Ectodermal cell (in vitro differentiated cells): ENCODE results near the gene INTS4.
"Not testable (repeated sequence)": the region's sequence is repeated elsewhere in the genome, so short reads cannot be mapped to it uniquely, and the experiment has no call there.

Experiments
- H3K27ac ChIP-seq: 2 replicates; pipeline ENCODE4 v1.7.0; 2013; ENCODE audit warnings: mild to moderate bottlenecking, low read depth, low read length; ENCODE audit not compliant: insufficient read depth, poor library complexity, severe bottlenecking
- H3K27me3 ChIP-seq: 2 replicates; pipeline ENCODE4 v1.7.0; 2013; ENCODE audit warnings: mild to moderate bottlenecking, low read length; ENCODE audit not compliant: insufficient read depth, control insufficient read depth, poor library complexity, severe bottlenecking
- H3K36me3 ChIP-seq: one replicate; pipeline ENCODE4 v1.7.0; 2013; ENCODE audit warnings: low read length; ENCODE audit not compliant: control insufficient read depth, insufficient read depth
- H3K4me1 ChIP-seq: one replicate; pipeline ENCODE4 v1.7.0; 2013; ENCODE audit warnings: low read length; ENCODE audit not compliant: control insufficient read depth, insufficient read depth
- H3K4me3 ChIP-seq: 2 replicates; pipeline ENCODE4 v1.7.0; 2013; ENCODE audit warnings: low read depth, low read length, control low read depth; ENCODE audit not compliant: insufficient read depth
- H3K9me3 ChIP-seq: 2 replicates; pipeline ENCODE4 v1.7.0; 2013; ENCODE audit warnings: mild to moderate bottlenecking, low read length, moderate library complexity; ENCODE audit not compliant: control insufficient read depth
- WGBS, 2 experiments: methylation state at CpG; one replicate each; pipeline ENCODE4 v1.1.7; 2013; ENCODE audit warnings: missing lambda C conversion rate in 2 of 2; 5-methylcytosine and 5-hydroxymethylcytosine counted together

INTS4 gene

GRCh38 chr11:77861444-77861843 lies 133.0 kb downstream of the INTS4 start:
- H3K27me3 ChIP-seq, H3K36me3 ChIP-seq, H3K4me3 ChIP-seq, H3K4me1 ChIP-seq, H3K9me3 ChIP-seq, H3K27ac ChIP-seq: not testable (repeated sequence)
- 95 to 97% methylated on average over 10 of the region's 10 CpGs for WGBS, 2 experiments

DNA sequence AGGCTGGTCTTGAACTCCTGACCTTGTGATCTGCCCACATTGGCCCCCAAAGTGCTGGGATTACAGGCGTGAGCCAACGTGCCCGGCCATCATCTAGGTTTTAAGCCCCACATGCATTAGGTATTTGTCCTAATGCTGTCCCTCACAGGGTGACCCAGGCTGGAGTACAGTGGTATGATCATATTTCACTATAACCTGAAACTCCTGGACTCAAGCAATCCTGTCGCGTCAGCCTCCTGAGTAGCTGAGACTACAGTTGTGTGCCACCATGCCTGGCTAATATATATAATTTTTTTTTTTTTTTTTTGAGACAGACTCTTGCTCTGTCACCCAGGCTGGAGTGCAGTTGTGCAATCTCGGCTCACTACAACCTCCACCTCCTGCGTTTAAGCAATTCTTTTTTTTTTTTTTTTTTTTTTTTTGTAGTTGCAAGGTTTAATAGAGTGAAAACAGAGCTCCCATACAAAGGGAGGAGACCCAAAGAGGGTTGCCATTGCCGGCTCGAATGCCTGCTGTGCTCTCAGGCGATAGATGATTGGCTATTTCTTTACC lies 136.5 kb downstream of the INTS4 start:
- not testable (repeated sequence) for H3K4me1 ChIP-seq, H3K9me3 ChIP-seq, H3K4me3 ChIP-seq, H3K27me3 ChIP-seq, H3K27ac ChIP-seq
- 83 to 92% methylated on average over 8 to 9 of the region's 10 CpGs for WGBS, 2 experiments
- H3K36me3 ChIP-seq, result peaks cover 26% of the 10 kb centered on the region

GRCh38 chr11:77854838-77855237 lies 139.6 kb downstream of the INTS4 start:
- H3K36me3 ChIP-seq, result peaks cover 29% of the 10 kb centered on the region
- 94 to 100% methylated on average over 2 of the region's 2 CpGs for WGBS, 2 experiments
- H3K27me3 ChIP-seq, result no peaks in the 10 kb centered on the region
- no peaks in the 10 kb centered on the region for H3K4me1 ChIP-seq
- peaks cover 9% of the 10 kb centered on the region for H3K9me3 ChIP-seq
- H3K4me3 ChIP-seq, result no peak overlapping the region
- no peak overlapping the region for H3K27ac ChIP-seq

GRCh38 chr11:77851503-77851902 lies 143.0 kb downstream of the INTS4 start:
- Histone ChIP-seq H3K9me3 (peaks cover 9% of the 10 kb centered on the region), H3K36me3 (peaks cover 24% of the 10 kb centered on the region), H3K4me1 (no peaks in the 10 kb centered on the region), H3K27me3 (no peaks in the 10 kb centered on the region), H3K4me3 (no peak overlapping the region), H3K27ac (no peak overlapping the region)
- 81 to 100% methylated on average over 1 of the region's 1 CpG for WGBS, 2 experiments

GRCh38 chr11:77843700-77844099 lies 150.8 kb downstream of the INTS4 start:
- not testable (repeated sequence) for H3K4me1 ChIP-seq, H3K4me3 ChIP-seq, H3K27ac ChIP-seq, H3K27me3 ChIP-seq, H3K9me3 ChIP-seq
- WGBS, 2 experiments, result 89 to 90% methylated on average over 4 of the region's 5 CpGs
- peaks cover 12% of the 10 kb centered on the region for H3K36me3 ChIP-seq

GRCh38 chr11:77842441-77843121 lies 151.9 kb downstream of the INTS4 start:
- H3K9me3 ChIP-seq, result no peaks in the 10 kb centered on the region
- peaks cover 12% of the 10 kb centered on the region for H3K36me3 ChIP-seq
- no peak overlapping the region for H3K27ac ChIP-seq
- 88% methylated on average over 1 of the region's 1 CpG; no CpG with 5 or more reads in 1 of the 2 experiments for WGBS, 2 experiments
- no peaks in the 10 kb centered on the region for H3K27me3 ChIP-seq
- no peak overlapping the region for H3K4me3 ChIP-seq
- H3K4me1 ChIP-seq, result no peaks in the 10 kb centered on the region

DNA sequence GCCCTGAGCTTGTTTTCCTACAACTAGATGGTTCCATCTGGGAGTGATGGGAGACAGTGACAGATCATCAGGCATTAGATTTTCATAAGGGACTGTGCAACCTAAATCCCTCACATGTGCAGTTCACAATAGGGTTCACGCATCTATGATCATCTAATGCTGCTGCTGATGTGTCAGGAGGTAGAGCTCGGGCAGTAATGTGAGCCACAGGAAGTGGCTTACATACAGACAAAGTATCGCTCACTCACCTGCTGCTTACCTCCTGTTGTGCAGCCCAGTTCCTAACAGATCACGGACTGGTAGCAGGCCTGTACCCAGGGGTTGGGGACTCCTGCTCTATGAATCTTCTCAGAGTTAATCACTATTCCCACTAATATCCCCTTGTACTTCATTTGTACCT lies 161.2 kb downstream of the INTS4 start:
- no peaks in the 10 kb centered on the region for H3K36me3 ChIP-seq
- H3K4me3 ChIP-seq, result no peak overlapping the region
- 92 to 97% methylated on average over 4 of the region's 4 CpGs for WGBS, 2 experiments
- H3K4me1 ChIP-seq, result no peaks in the 10 kb centered on the region
- H3K27me3 ChIP-seq, result no peaks in the 10 kb centered on the region
- no peak overlapping the region for H3K27ac ChIP-seq
- no peaks in the 10 kb centered on the region for H3K9me3 ChIP-seq

DNA sequence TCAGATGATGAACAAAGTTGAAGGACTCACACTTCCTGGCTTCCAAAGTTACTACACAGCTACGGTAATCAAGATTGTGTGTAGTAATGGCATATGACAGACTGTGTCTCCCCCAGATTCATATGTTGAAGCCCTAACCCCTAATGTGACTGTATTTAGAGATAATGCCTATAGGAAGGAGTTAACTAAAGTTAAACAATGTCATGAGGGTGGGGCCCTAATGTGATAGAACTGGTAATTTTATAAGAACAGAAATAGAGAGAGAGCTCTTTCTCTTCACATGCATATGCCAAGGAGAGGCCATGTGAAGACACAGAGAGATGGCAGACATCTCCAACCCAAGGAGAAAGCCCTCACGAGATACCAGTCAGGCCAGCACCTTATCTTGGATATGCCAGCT lies 165.5 kb downstream of the INTS4 start:
- Histone ChIP-seq H3K4me1 (no peaks in the 10 kb centered on the region), H3K9me3 (no peaks in the 10 kb centered on the region), H3K27ac (no peak overlapping the region), H3K27me3 (no peaks in the 10 kb centered on the region), H3K36me3 (no peaks in the 10 kb centered on the region), H3K4me3 (no peak overlapping the region)
- 95 to 97% methylated on average over 2 of the region's 2 CpGs for WGBS, 2 experiments
